ENCODE measurements around the gene AAK1. TPM values are rescaled to one million over a fixed set of nuclear protein-coding genes. Genes with fewer than 3 reads are reported as not detected.

Gene AAK1
- total and polyA plus RNA-seq, 2 experiments from 2014 or later = 39.0 to 52.4 TPM

GRCh38 chr2:69638630-69639029, 4.9 kb downstream of the AAK1 start:
- no peak overlapping the region for H3K27ac Mint-ChIP-seq
- no peak overlapping the region for H3K4me2 ChIP-seq
- H3K4me3 ChIP-seq = no peak overlapping the region
- ATAC-seq (no peak), DNase-seq (ENCODE audit: low spot score) (no peak)
- H3F3A ChIP-seq (replicated peaks; ENCODE audit: low read depth) = no peaks in the 10 kb centered on the region
- no peak overlapping the region for H3K27ac ChIP-seq (ENCODE audit: low read depth)
- H3K36me3 Mint-ChIP-seq (ENCODE audit: low read depth) = peaks cover 3% of the 10 kb centered on the region; the same call in 1 of the 3 replicates
- 0 out of 2 replicates have a peak, but pooled peaks cover 9% of the 10 kb centered on the region for H4K20me1 ChIP-seq (replicated peaks; ENCODE audit: insufficient read depth)
- peaks cover 13% of the 10 kb centered on the region for H3K4me1 ChIP-seq (ENCODE audit: insufficient read depth)
- no peaks in the 10 kb centered on the region for H3K27me3 ChIP-seq (ENCODE audit: insufficient read depth)
- peaks cover 6% of the 10 kb centered on the region for H3K27me3 Mint-ChIP-seq (ENCODE audit: insufficient read depth, low read depth, poor library complexity)
- no peaks in the 10 kb centered on the region for H3K9me2 ChIP-seq (ENCODE audit: insufficient read depth)
- H3K9me3 Mint-ChIP-seq = no peaks in the 10 kb centered on the region
- no peak for TF ChIP-seq NANOG (IDR thresholded peaks at IDR 0.05; ENCODE audit: borderline replicate concordance)
- peaks cover 38% of the 10 kb centered on the region; the same call in 2 of the 3 replicates for H3K4me1 Mint-ChIP-seq
- no peak overlapping the region for H3K4me3 Mint-ChIP-seq
- peaks cover 81% of the 10 kb centered on the region for H3K79me2 ChIP-seq (replicated peaks; ENCODE audit: insufficient read depth)
- no peak overlapping the region for H2AFZ ChIP-seq
- H3K36me3 ChIP-seq (ENCODE audit: insufficient read depth) = no peaks in the 10 kb centered on the region

GRCh38 chr2:69637923-69638322, 5.6 kb downstream of the AAK1 start:
- DNase-seq (ENCODE audit: low spot score) (no peak), ATAC-seq (no peak)
- H3K4me2 ChIP-seq = no peak overlapping the region
- Mint-ChIP-seq H3K9me3 (no peaks in the 10 kb centered on the region), H3K27ac (no peak overlapping the region), H3K4me3 (no peak overlapping the region), H3K27me3 (ENCODE audit: insufficient read depth, low read depth, poor library complexity) (peaks cover 6% of the 10 kb centered on the region), H3K36me3 (ENCODE audit: low read depth) (peaks cover 3% of the 10 kb centered on the region; the same call in 1 of the 3 replicates), H3K4me1 (peaks cover 38% of the 10 kb centered on the region; the same call in 2 of the 3 replicates)
- H3K27ac ChIP-seq (ENCODE audit: low read depth) = no peak overlapping the region
- peaks cover 81% of the 10 kb centered on the region for H3K79me2 ChIP-seq (replicated peaks; ENCODE audit: insufficient read depth)
- H3K36me3 ChIP-seq (ENCODE audit: insufficient read depth) = no peaks in the 10 kb centered on the region
- 0 out of 2 replicates have a peak, but pooled peaks cover 9% of the 10 kb centered on the region for H4K20me1 ChIP-seq (replicated peaks; ENCODE audit: insufficient read depth)
- no peak for TF ChIP-seq ZNF114 (CRISPR knock-in tag; IDR thresholded peaks at IDR 0.05)
- TF ChIP-seq, protein P1, sequence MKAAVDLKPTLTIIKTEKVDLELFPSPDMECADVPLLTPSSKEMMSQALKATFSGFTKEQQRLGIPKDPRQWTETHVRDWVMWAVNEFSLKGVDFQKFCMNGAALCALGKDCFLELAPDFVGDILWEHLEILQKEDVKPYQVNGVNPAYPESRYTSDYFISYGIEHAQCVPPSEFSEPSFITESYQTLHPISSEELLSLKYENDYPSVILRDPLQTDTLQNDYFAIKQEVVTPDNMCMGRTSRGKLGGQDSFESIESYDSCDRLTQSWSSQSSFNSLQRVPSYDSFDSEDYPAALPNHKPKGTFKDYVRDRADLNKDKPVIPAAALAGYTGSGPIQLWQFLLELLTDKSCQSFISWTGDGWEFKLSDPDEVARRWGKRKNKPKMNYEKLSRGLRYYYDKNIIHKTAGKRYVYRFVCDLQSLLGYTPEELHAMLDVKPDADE (IDR thresholded peaks at IDR 0.05) = no peak
- no peak for TF ChIP-seq CREB1 (CRISPR knock-in tag; IDR thresholded peaks at IDR 0.05; ENCODE audit: low read depth)
- TF ChIP-seq, protein P2, sequence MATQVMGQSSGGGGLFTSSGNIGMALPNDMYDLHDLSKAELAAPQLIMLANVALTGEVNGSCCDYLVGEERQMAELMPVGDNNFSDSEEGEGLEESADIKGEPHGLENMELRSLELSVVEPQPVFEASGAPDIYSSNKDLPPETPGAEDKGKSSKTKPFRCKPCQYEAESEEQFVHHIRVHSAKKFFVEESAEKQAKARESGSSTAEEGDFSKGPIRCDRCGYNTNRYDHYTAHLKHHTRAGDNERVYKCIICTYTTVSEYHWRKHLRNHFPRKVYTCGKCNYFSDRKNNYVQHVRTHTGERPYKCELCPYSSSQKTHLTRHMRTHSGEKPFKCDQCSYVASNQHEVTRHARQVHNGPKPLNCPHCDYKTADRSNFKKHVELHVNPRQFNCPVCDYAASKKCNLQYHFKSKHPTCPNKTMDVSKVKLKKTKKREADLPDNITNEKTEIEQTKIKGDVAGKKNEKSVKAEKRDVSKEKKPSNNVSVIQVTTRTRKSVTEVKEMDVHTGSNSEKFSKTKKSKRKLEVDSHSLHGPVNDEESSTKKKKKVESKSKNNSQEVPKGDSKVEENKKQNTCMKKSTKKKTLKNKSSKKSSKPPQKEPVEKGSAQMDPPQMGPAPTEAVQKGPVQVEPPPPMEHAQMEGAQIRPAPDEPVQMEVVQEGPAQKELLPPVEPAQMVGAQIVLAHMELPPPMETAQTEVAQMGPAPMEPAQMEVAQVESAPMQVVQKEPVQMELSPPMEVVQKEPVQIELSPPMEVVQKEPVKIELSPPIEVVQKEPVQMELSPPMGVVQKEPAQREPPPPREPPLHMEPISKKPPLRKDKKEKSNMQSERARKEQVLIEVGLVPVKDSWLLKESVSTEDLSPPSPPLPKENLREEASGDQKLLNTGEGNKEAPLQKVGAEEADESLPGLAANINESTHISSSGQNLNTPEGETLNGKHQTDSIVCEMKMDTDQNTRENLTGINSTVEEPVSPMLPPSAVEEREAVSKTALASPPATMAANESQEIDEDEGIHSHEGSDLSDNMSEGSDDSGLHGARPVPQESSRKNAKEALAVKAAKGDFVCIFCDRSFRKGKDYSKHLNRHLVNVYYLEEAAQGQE (IDR thresholded peaks at IDR 0.05; ENCODE audit: unreplicated experiment) = no peak
- no peak for TF ChIP-seq JUNB (IDR thresholded peaks at IDR 0.05; ENCODE audit: unreplicated experiment)
- no peak for TF ChIP-seq STAT1 (IDR thresholded peaks at IDR 0.05; ENCODE audit: unreplicated experiment)
- no peaks in the 10 kb centered on the region for H3F3A ChIP-seq (replicated peaks; ENCODE audit: low read depth)
- H3K4me1 ChIP-seq (ENCODE audit: insufficient read depth) = peaks cover 13% of the 10 kb centered on the region
- H3K9me2 ChIP-seq (ENCODE audit: insufficient read depth) = no peaks in the 10 kb centered on the region
- H3K27me3 ChIP-seq (ENCODE audit: insufficient read depth) = no peaks in the 10 kb centered on the region
- no peak overlapping the region for H2AFZ ChIP-seq
- H3K4me3 ChIP-seq = no peak overlapping the region

Data from GM23338 (cell line).